Omental fat pad (tissue), 4 donors: ENCODE data around the gene ZNF407. TPM values are rescaled to one million over a fixed set of nuclear protein-coding genes. Genes with fewer than 3 reads are reported as not detected.

Experiments used
- ATAC-seq: fragments of 150-250 bp; one replicate; pipeline ENCODE4 v1.9.1; 2016; ENCODE audit warnings: mild to moderate bottlenecking, moderate library complexity; ENCODE audit not compliant: low FRiP score
- DNase-seq: peaks from one replicate; pipeline ENCODE4 v3.0.0-alpha.2; 2019; ENCODE audit warnings: low spot score
- total RNA-seq, 4 donors: library from RNA; depleted of rRNA; stranded (reverse); fragments of >200 nt; gene quantifications; one replicate each; pipeline ENCODE4 v1.1.0, GENCODE V29; 2016
- TF ChIP-seq, protein P1 (sequence below), 3 donors: fragments of 450-650 bp; IDR thresholded peaks; one replicate each; pipeline ENCODE4 v1.5.1; 2016 to 2017; ENCODE audit warnings: antibody characterized with exemption in 3 of 3, mild to moderate bottlenecking in 3 of 3, moderate library complexity in 2 of 3

ZNF407 gene
- total RNA-seq, 4 donors from 2014 or later: 13.4 to 26.7 (median 19.7) TPM

DNA sequence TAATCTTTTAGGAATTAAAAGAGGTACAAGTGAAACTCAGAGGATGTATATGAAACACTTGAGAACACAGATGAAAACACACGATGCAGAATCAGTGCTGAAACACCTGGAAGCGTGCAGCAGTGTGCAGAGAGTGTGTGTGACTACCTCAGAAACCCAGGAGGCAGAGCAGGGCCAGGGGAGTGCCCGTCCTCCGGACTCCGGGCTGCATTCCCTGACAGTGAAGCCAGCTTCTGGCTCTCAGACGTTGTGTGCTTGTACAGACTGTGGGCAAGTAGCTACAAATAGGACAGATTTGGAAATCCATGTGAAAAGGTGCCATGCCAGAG, 34.6 kb downstream of the ZNF407 start:
- DNase-seq (no peak), ATAC-seq (no peak)
- TF ChIP-seq, protein P1, sequence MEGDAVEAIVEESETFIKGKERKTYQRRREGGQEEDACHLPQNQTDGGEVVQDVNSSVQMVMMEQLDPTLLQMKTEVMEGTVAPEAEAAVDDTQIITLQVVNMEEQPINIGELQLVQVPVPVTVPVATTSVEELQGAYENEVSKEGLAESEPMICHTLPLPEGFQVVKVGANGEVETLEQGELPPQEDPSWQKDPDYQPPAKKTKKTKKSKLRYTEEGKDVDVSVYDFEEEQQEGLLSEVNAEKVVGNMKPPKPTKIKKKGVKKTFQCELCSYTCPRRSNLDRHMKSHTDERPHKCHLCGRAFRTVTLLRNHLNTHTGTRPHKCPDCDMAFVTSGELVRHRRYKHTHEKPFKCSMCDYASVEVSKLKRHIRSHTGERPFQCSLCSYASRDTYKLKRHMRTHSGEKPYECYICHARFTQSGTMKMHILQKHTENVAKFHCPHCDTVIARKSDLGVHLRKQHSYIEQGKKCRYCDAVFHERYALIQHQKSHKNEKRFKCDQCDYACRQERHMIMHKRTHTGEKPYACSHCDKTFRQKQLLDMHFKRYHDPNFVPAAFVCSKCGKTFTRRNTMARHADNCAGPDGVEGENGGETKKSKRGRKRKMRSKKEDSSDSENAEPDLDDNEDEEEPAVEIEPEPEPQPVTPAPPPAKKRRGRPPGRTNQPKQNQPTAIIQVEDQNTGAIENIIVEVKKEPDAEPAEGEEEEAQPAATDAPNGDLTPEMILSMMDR (IDR thresholded peaks at IDR 0.05): no peak

DNA sequence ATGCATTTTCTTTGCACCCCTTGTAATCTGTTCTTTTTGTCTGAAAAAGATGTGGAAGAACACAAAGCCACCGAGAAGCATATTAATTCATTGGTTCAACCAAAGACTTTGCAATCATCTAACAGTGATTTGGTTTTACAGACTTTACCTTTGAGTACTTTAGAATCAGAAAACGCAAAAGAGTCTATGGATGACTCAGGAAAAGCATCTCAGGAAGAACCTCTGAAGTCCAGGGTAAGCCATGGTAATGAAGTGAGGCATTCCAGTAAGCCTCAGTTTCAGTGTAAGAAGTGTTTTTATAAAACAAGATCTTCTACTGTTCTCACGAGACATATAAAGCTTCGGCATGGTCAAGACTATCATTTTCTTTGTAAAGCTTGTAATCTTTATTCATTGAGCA, 35.2 kb downstream of the ZNF407 start:
- DNase-seq: no peak
- ATAC-seq: no peak
- TF ChIP-seq, protein P1 (IDR thresholded peaks at IDR 0.05): no peak

DNA sequence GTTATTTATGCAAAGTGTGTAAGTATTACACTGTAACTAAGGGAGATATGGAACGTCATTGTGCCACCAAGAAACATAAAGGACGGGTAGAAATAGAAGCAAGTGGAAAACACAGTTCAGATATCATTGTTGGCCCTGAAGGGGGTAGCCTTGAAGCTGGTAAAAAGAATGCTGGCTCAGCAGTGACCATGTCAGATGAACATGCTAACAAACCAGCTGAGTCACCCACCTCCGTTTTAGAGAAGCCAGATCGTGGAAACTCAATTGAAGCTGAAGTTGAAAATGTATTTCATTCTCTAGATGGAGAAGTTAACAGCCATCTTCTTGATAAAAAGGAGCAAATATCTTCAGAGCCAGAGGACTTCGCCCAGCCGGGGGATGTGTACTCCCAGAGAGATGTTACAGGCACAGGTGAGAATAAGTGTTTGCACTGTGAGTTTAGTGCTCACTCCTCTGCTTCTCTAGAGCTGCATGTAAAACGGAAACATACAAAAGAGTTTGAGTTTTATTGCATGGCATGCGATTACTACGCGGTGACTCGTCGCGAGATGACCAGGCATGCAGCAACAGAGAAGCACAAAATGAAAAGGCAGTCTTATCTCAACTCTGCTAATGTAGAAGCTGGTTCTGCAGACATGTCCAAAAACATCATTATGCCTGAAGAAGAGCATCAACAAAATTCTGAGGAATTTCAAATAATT, 36.1 kb downstream of the ZNF407 start:
- no peak for ATAC-seq
- no peak for DNase-seq
- TF ChIP-seq, protein P1 (IDR thresholded peaks at IDR 0.05): no peak

DNA sequence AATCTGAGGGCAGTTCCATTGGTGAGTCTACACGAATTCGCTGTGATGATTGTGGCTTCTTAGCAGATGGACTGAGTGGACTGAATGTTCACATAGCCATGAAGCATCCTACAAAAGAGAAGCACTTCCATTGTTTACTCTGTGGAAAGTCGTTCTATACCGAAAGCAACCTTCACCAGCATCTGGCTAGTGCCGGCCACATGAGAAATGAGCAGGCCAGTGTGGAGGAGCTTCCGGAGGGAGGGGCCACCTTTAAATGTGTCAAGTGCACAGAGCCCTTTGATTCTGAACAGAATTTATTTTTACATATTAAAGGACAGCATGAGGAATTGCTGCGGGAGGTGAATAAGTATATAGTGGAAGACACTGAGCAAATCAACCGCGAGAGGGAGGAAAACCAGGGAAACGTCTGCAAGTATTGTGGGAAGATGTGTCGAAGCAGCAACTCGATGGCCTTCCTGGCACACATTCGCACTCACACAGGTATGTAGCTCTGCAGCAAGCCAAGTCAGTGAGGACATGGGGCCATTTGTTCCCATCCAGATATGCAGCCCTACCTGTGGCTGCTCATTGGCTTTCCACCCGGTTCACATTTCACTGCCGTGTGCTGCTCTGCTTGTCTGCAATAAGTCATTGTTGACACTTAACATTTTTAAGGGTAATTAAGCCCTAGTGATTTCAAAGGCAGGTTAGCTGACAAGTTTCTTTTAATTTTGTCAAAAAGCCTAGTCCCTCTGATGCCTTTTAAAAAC, 37.7 kb downstream of the ZNF407 start:
- ATAC-seq: no peak
- TF ChIP-seq, protein P1 (IDR thresholded peaks at IDR 0.05): no peak
- DNase-seq: no peak

DNA sequence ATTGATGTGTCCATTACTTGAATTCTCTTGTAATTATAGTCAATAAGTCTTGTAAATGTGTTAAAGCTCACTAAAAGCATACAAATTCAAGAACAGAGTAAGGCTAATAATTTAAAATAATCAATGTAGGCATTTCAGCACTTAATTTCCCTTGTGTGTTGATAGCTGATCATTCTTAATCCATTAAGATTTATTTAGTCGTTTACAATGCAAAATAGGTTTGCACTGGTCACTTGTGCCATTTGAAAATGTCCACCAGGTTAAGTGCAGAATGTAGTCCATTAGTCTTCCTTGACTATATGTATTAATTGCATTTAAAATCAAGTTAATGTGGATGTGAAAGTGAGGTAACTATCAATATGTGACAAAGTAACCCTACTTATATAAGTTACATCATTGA, 39.4 kb downstream of the ZNF407 start:
- DNase-seq: no peak
- TF ChIP-seq, protein P1 (IDR thresholded peaks at IDR 0.05): no peak
- no peak for ATAC-seq

DNA sequence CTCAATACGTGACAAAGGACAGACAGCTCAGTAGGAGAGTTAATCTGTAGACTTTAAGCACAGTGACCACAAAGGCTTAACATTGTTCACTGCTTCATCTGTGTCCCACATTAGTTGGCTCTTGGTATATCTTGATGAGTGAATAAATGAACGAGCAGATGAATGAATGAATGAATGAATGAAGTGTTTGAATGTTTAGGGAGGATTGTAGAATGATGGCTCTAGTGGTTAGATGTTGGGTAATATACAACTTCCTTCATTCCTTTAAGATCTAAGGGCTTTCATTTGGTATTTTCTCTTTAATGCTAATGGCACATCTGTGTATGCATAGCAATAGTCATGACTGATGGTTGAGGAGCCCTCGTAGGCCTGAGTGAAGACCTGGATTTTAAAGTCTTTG, 40.5 kb downstream of the ZNF407 start:
- DNase-seq (no peak), ATAC-seq (no peak)
- TF ChIP-seq, protein P1 (IDR thresholded peaks at IDR 0.05): no peak

DNA sequence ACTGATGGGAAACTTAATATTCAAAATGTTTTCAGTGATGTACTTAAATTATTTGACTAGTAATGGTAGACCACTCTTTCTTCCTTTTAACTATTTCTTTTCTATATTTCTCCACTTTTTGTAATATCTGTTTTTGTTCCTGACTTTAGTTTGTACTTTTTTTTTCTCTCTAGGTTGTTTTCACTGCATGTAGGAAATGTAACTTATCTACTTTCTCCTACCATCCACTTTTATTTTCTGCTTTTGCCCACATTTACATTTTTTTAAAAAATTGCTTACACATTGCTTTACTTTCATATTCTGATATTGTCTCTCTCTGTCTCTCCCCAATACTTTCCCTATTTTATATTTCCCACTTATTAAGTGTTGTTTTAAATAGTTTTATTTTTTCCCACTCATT, 47.0 kb downstream of the ZNF407 start:
- ATAC-seq (no peak), DNase-seq (no peak)
- TF ChIP-seq, protein P1 (IDR thresholded peaks at IDR 0.05): no peak
